ENCODE data around the gene ZNF189. TPM values are rescaled to one million over a fixed set of nuclear protein-coding genes. Genes with fewer than 3 reads are reported as not detected.

ZNF189 gene
- total RNA-seq, 2 experiments from 2014 or later: 5.0 to 5.3 TPM

DNA sequence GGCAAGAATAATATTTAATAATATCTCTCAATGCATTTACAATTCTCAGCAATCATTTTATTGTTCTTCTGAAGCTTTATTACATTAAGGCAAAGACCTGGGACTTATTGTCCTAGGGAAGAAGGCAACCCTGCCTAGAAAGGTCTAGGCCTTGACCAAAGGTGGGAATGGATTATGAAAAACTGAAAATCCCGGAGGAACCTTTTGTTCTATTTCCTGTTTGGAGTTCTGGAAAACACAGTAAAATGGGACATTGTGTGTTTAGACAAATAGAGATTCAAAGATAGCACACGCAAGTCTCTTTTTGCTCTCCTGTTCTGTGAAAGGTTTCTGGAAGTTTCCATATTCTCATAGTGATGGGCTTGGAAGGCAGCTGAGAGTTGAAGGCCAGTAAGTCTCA, 45.0 kb upstream of the ZNF189 start:
- Histone ChIP-seq H3K36me3 (ENCODE audit: insufficient read depth, low read length) (no peaks in the 10 kb centered on the region), H3K4me3 (ENCODE audit: low read length) (no peak overlapping the region), H3K9me3 (ENCODE audit: control insufficient read depth in 1 of 2, insufficient read depth in 1 of 2, low read length in 2 of 2) (peaks cover 0 to 3% of the 10 kb centered on the region in 2 experiments), H3K27ac (ENCODE audit: low read depth in 1 of 2, low read length in 2 of 2) (no peak overlapping the region), H3K4me1 (ENCODE audit: insufficient read depth, low read length) (no peaks in the 10 kb centered on the region), H3K27me3 (ENCODE audit: control insufficient read depth in 1 of 2, insufficient read depth in 2 of 2, low read length in 2 of 2) (no peaks in the 10 kb centered on the region)
- CTCF ChIA-PET: no interaction called here
- POLR2A ChIA-PET: no interaction called here
- no peak for DNase-seq
- Mint-ChIP-seq H3K9me3 (no peaks in the 10 kb centered on the region), H3K4me1 (ENCODE audit: low read depth) (no peaks in the 10 kb centered on the region), H3K36me3 (ENCODE audit: low read depth) (no peaks in the 10 kb centered on the region), H3K4me3 (no peak overlapping the region), H3K27ac (no peak overlapping the region), H3K27me3 (peaks cover 27% of the 10 kb centered on the region)
- no peak for ATAC-seq (ENCODE audit: poor library complexity)
- intact Hi-C loops (cut with DNase I, micrococcal nuclease): no loop called here
- TF ChIP-seq, protein P1, sequence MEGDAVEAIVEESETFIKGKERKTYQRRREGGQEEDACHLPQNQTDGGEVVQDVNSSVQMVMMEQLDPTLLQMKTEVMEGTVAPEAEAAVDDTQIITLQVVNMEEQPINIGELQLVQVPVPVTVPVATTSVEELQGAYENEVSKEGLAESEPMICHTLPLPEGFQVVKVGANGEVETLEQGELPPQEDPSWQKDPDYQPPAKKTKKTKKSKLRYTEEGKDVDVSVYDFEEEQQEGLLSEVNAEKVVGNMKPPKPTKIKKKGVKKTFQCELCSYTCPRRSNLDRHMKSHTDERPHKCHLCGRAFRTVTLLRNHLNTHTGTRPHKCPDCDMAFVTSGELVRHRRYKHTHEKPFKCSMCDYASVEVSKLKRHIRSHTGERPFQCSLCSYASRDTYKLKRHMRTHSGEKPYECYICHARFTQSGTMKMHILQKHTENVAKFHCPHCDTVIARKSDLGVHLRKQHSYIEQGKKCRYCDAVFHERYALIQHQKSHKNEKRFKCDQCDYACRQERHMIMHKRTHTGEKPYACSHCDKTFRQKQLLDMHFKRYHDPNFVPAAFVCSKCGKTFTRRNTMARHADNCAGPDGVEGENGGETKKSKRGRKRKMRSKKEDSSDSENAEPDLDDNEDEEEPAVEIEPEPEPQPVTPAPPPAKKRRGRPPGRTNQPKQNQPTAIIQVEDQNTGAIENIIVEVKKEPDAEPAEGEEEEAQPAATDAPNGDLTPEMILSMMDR (IDR thresholded peaks at IDR 0.05): no peak

DNA sequence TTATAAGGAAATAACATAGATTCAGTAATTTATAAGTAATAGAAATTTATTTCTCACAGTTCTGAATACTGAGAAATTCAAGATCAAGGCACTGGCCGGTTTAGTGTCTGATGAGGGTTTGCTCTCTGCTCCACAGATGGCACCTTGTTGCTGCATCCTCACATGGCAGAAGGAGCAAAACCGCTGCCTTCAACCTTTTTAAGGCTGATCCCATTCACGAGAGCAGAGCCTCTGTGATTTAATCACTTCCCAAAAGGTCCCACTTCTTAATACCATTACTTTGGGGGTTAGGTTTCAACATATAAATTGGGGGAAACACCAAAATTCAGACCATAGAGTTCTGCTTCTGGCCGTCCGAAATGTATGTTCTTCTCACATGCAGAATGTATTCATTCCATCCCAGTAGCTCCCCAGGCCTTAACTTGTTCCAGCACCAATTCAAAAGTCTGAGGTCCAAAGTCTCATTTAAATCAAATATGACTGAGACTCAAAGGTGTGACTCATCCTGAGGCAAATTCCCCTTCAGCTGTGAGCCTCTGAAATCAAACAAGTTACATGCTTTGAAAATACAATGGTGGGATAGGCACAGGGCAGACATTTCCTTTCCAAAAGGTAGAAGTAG, 44.4 kb upstream of the ZNF189 start:
- intact Hi-C loops (cut with DNase I, micrococcal nuclease): no loop called here
- Mint-ChIP-seq H3K4me1 (ENCODE audit: low read depth) (no peaks in the 10 kb centered on the region), H3K4me3 (no peak overlapping the region), H3K27ac (no peak overlapping the region), H3K27me3 (peaks cover 27% of the 10 kb centered on the region), H3K9me3 (no peaks in the 10 kb centered on the region), H3K36me3 (ENCODE audit: low read depth) (no peaks in the 10 kb centered on the region)
- ChIA-PET POLR2A (no interaction called here), CTCF (no interaction called here)
- no peak for ATAC-seq (ENCODE audit: poor library complexity)
- no peaks in the 10 kb centered on the region for H3K36me3 ChIP-seq (ENCODE audit: insufficient read depth, low read length)
- TF ChIP-seq, protein P1 (IDR thresholded peaks at IDR 0.05): no peak
- H3K27me3 ChIP-seq (ENCODE audit: control insufficient read depth in 1 of 2, insufficient read depth in 2 of 2, low read length in 2 of 2): no peaks in the 10 kb centered on the region
- H3K4me1 ChIP-seq (ENCODE audit: insufficient read depth, low read length): no peaks in the 10 kb centered on the region
- H3K27ac ChIP-seq (ENCODE audit: low read depth in 1 of 2, low read length in 2 of 2): no peak overlapping the region
- H3K9me3 ChIP-seq (ENCODE audit: control insufficient read depth in 1 of 2, insufficient read depth in 1 of 2, low read length in 2 of 2): peaks cover 0 to 3% of the 10 kb centered on the region in 2 experiments
- DNase-seq: no peak
- H3K4me3 ChIP-seq (ENCODE audit: low read length): no peak overlapping the region

DNA sequence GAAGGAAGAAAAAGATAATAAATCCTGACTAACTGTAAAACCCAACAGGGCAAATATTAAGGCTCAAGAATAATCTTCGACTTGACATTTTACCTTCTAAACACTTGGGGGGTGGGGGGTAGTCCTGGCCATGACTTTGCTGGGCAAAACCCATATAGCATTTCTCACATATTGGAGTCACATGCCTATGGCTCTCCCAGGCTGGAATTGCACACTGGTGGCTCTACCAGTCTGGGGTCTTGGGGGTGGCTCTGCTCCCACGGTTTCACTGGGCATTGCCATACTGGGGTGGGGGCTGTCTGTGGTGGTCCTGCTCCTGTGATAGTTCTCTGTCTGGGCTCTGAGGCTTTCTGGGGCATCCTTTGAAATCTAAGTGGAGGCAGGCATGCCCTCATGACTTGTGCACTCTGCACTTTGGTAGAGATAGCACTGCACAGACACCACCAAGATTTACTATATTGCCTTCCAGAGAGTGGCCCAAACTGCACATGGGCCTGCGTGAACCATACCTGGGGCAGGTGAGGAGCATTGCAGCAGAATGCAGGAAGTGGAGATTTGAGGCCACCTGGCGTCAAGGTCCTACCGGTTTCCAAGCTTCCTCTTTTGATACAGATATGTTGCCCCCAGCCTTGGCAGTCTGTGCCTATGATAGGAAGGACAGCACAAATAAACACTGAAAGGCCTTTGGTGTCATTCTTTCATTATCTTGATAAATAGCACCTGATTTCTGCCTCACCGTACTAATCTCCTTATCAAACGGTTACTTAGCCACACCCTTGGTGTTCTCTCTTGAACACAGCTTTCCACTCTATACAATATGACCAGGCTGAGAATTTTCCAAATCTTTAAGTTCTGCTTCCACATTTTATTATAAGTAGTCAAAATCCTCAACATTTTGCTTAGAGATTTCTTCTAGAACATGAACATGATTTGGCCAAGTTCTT, 43.6 kb upstream of the ZNF189 start:
- intact Hi-C loops (cut with DNase I, micrococcal nuclease): no loop called here

More for the DNA sequence above, 43.6 kb upstream of the ZNF189 start:
- Mint-ChIP-seq H3K4me3 (no peak overlapping the region), H3K36me3 (ENCODE audit: low read depth) (no peaks in the 10 kb centered on the region), H3K9me3 (no peaks in the 10 kb centered on the region), H3K27me3 (peaks cover 27% of the 10 kb centered on the region), H3K4me1 (ENCODE audit: low read depth) (no peaks in the 10 kb centered on the region), H3K27ac (no peak overlapping the region)
- H3K27me3 ChIP-seq (ENCODE audit: control insufficient read depth in 1 of 2, insufficient read depth in 2 of 2, low read length in 2 of 2): no peaks in the 10 kb centered on the region
- peaks cover 0 to 3% of the 10 kb centered on the region in 2 experiments for H3K9me3 ChIP-seq (ENCODE audit: control insufficient read depth in 1 of 2, insufficient read depth in 1 of 2, low read length in 2 of 2)
- ChIA-PET POLR2A (no interaction called here), CTCF (no interaction called here)
- no peak for ATAC-seq (ENCODE audit: poor library complexity)
- H3K4me1 ChIP-seq (ENCODE audit: insufficient read depth, low read length): no peaks in the 10 kb centered on the region
- no peak overlapping the region for H3K4me3 ChIP-seq (ENCODE audit: low read length)
- TF ChIP-seq, protein P1 (IDR thresholded peaks at IDR 0.05): no peak
- H3K36me3 ChIP-seq (ENCODE audit: insufficient read depth, low read length): no peaks in the 10 kb centered on the region
- no peak overlapping the region for H3K27ac ChIP-seq (ENCODE audit: low read depth in 1 of 2, low read length in 2 of 2)
- no peak for DNase-seq
